Inferior parietal cortex (tissue), 1 donor: ENCODE results near the gene ZCCHC13.
"Not testable (repeated sequence)": the region's sequence is repeated elsewhere in the genome, so short reads cannot be mapped to it uniquely, and the experiment has no call there.

Experiments
- DNase-seq: peaks from one replicate; pipeline ENCODE4 v3.0.0-alpha.2; 2016; ENCODE audit errors: extremely low spot score

The ZCCHC13 gene

DNA sequence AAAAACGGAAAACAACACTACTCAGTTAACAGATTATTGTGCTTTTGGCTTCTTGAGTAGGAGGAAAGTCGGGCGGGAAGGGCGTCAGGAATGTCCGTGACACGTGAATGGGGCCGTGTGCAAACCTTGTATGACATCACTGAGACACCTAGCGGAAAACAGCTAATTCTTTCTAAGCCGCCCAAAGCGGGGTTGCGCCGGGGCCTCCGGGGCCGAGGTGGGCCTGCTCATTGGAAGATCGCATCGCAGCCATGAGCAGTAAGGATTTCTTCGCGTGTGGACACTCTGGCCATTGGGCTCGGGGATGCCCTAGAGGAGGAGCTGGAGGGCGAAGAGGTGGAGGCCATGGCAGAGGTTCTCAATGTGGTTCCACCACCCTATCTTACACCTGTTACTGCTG, at the start of gene ZCCHC13:
TSS of gene ZCCHC13 (plus strand) at position 165 of the 400 bp plus-strand sequence. CDS start at position 252, 87 bp downstream.
- DNase-seq: no peak

DNA sequence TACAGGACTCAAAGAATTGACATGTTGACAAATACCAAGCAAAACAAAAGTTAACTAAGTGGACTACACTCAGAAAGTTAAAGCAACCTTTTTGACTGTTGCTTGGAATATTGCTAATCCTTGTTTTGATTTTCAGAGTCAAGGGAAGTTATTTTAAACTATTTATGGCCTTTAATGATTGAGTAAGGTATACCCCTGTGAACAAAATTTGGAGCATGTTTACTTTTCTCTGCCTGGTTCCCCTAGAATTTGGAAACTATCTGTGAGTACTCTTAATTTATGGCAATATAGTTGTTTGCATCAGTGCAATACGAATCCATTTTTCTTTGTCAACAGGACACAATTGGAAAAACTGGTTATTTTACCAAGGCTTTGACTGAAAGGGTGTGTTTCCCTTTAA, 45.9 kb upstream of the ZCCHC13 start:
- not testable (repeated sequence) for DNase-seq

DNA sequence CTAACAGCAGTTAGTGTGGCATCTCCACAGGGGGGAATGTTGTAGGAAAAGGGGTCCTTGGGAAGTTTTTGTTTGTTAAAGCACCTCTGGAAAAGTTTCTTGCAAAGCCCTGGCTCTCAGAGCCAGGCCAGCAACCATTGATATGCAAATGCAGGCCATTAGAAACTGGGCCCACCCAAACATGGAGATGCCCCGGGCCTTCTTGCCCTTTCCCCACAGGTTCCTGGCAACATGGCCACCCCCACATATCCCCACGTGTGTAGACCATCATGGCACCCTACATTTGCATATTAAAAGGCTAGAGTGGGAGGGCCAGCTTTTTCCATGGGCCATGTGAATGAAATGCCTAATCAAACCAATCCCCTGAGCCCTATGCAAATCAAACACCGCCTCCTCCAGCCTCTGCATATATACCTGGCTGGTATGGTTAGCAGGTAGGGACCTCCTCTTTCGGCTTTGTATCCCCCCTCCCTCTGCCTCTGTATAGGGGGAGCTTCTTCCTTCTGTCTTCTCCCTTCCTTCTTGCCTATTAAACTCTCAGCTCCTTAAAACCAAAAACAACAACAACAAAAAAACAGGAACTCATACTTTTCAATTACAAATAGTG, 44.0 kb upstream of the ZCCHC13 start:
- DNase-seq: no peak

DNA sequence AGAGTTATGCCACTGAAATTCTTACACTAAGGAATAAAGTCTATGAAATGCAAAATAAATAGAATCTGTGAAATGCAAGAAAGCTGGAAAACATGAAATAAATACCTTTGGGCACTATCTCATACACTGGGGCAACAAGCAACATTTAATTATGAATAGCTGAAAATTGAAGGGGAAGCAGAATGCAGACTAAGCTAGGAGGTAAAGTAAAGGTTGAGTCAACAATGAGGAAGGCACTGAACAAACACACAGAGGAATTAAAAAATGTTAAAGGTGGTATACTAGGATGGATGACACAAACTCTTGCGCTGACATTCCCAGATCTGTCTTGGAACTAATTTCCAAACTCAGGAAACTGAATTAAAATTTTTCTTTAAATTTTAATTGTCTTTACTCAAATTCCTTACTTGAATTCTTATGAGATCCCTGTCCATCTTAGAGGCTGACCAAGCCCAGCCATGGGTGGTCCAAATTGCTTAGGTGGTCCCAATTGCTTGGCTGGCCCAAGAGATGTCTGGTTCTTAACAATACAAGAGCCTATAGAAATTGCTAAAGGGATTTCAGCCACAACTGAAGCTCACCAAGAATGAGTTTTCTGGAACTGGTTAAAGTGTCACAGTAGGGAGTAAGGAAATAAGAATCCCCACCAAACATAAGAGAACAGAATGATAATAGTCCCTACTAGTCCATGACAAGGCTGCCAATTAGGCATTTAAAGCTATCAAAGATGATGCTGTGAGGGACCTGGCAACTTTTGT, 41.3 kb upstream of the ZCCHC13 start:
- DNase-seq: no peak

DNA sequence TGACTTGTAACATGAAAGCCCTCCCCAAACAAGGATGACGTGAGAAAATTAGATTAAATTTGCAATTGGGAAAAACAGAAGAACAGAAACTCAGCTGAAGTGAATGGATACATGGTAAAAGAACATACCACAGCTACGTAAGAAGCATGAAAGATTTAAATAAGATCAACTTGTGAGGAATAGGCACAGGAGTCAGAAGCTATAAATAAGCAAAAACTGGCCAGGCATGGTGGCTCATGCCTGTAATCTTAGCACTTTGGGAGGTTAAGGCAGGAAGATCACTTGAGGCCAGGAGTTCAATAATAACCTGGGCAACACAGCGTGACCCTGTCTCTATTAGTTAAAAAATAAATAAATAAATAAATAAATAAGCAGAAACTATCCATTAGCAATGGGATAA, 33.6 kb upstream of the ZCCHC13 start:
- no peak for DNase-seq

DNA sequence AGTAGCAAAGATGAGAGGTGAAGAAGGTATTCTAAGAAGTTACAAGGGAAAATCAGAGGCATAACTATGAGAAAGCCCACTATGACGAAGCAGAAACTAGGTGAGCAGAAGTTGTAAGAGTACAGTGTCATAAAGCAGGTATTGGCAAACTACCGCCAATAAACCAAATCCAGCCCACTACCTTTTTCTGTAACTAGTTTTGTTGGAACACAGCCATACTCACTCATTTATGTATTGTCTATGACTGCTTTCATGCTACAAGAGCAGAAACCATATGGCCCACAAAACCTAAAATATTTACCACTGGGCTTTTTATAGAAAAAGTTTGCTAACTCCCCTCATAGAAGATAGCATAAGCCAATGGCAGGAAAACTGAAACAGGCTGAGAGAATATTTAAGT, 31.8 kb upstream of the ZCCHC13 start:
- no peak for DNase-seq

DNA sequence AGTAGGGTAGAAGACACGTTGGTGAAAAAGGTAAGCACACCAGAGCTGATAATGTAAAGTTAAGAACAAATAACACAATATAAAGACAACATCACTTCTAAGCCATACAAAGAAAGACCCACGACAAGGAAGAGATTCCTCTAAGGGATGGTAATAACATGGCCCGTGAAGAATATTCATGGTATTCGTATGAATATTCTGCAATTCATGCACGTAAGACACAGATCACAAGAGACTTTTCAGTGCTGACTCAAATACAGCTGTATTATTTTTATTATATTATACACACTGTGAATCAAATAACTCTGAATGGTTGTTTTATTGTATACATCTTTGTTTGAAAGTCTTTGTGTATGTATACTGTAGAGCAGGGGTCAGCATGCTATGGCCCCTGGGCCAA, 29.5 kb upstream of the ZCCHC13 start:
- no peak for DNase-seq

DNA sequence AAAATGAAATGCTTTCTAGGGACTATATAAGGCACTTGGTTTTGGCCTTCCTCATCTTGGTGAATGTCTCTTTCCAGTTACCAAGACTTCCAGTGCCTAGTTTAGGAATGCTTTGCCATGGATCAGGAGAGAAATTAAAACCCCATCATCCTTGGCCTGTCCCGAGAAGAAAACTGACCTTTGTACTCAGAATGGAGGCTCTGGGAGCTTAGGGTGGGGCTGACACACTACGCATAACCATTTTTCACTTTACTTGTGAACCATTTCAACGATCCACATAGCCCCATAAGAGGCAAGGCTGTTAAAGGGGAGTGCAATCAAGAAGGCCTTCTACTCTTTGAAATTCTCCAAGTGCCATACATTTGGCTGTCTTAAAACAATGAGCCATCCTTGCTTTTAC, 26.7 kb upstream of the ZCCHC13 start:
- DNase-seq: no peak

DNA sequence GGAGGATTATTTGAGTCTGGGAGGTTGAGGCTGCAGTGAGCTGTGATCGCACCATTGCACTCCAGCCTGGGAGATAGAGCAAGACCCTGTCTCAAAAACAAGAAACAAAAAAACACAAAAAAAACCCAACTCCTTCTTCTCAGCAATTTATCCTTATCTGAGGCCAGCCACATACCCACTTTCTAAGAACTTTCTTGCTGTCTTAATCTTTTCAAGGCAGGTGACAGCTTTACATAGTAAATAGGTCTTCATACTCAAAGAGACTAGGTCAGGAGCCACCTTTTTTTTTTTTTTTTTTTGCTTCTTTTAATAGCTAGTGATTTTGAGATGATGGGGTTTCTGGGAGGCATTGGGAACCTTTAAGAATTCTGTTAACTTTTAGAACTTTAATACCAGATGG, 26.1 kb upstream of the ZCCHC13 start:
- DNase-seq: no peak

DNA sequence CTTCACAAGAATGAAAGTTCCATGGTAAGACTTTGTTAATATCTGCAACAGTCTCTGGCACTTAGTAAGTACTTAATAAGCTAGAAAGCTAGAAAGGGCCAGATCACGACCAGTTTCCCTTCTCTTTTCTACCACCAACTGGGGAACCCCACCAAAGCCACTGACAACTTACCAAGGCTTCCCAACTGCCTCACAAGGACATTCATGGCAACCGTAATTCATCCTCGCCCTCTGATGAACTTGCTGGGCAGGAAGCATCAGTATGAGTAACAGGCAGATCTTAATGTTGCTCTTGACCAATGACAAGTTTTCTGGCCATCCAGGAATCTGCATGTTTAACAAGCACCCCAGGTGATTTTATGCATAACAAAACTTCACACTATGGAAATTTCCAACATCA, 23.2 kb upstream of the ZCCHC13 start:
- DNase-seq: no peak

DNA sequence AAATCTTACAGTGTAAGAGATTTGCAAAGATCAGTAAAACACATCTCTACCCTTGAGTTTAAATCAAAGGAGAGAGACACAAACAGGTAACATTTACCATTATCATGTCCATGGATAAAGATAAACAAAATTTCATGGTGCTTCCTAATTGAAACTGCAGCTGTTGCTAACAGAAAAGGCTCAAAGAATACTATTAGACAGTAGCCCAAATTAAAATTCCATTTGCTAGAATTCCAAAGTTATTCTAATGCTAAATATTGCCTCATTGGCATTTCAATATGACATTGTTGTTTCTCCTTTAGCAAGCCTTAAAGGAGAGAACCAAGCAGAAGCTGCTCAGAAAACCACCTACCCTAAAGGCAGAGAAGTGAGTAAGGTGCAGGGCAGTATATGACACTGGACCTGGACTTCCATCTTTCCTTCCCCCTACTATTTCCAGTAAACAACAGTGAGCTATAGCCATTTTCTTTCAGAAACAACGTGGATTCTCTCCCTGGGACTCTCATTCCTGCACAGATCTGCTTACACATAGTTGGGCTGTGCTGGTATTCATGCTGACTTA, 19.5 kb upstream of the ZCCHC13 start:
- no peak for DNase-seq

DNA sequence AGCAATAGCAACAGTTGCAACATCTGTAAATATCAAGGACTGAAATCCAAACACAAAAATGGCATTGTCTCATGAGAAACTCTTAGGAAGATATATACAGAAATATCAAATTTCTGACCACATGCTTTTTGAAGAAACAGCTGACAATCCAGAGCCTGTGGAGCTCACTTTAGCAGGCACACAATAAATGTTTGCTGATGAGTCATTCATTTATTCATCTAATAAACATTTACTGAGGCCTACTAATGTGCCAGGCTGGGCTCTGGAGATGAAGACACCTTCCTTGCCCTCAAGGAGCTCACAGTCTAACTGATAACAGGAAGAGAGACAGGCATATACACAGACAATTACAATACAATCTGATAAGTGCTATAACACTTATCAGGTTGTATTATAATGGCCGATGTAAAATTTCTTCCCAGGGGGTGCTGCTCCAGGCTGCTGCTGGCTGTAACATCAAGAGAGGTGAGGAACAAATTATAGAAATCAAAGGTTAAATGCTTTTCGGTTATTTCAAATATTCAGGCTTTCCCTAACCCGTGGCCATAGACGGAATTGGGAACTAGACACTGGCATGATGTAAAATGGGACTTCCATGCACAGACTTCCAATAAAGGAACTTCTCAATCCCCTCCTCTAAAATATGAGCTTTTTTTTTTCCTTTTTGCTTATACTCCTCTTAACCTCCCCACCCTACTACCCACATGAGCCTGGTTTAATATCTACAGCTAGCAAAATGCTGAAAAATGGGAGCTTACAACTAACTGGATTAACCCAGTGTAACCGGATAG, 16.8 kb upstream of the ZCCHC13 start:
- no peak for DNase-seq

DNA sequence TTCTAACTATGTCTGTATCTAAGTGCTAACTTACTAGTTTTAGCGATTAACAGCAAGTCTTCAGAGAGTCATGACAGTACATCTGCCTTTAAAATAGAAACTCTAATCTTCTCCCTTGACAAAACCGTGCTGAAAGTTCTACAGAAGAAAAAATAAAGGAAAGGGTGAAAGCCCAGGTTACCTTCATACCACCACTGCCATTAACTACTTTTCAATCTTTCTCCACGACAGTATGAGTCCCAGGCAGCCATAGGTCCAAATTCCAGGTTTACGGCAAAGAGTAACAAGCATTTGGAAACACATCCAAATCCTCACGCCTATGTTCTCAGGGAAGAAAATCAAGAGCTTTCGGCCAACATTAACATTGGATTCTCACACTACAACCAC, 12.4 kb upstream of the ZCCHC13 start:
- no peak for DNase-seq

DNA sequence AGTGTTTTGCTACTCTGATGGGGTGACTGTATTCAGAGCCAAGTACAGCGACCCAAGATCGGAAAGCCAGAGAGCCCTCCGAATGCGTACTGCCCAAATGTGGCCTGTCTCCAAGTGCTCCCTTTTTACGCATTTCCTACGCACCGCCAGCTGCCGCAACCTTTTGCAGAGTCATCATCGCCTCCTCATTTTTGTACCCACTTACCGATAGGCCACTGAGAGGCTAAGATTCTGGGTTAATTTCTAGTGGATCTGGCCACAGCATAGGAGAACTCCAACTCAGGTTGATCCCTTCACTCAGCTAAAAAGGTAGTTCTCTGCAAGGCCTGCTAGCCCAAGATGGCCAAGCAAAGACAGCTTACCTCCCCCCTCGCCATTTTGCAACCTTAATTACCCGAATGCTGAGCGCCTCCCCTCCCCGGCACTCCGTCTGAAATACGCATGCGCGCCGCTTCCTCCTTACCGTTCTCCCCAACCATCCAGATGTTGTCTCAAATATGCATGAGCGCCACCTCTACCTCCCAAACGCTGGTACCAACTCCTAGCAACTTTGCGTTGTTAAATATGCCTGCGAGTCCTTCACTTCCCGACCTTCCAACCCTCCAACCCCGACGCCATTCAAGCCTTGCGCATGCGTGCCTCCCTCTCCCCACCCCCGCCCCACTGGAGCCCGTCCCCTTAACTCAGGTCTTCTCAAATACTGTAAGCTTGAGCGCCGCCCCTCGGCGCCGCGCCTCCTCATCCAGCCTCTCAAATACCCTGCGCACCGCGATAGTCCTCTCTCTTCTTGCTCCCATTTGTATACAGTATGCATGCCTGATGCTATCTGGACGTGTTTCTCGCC, 11.8 kb upstream of the ZCCHC13 start:
- peak; percentile 76 for DNase-seq

DNA sequence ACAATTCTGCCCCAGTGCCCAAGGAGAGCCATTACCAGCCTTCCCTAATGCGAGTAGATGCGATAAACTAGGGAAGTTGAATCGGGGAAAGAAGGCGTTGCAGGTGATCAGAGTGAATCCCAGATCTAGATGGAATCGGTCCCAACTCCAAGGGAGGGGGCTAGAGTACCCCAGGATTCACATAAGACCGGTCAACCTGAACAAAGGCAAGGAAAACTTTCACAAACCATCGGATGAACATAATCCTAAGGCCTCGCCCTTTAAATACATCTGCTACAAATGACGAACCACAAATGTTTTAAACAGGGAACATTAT, 11.2 kb upstream of the ZCCHC13 start:
- DNase-seq: no peak

DNA sequence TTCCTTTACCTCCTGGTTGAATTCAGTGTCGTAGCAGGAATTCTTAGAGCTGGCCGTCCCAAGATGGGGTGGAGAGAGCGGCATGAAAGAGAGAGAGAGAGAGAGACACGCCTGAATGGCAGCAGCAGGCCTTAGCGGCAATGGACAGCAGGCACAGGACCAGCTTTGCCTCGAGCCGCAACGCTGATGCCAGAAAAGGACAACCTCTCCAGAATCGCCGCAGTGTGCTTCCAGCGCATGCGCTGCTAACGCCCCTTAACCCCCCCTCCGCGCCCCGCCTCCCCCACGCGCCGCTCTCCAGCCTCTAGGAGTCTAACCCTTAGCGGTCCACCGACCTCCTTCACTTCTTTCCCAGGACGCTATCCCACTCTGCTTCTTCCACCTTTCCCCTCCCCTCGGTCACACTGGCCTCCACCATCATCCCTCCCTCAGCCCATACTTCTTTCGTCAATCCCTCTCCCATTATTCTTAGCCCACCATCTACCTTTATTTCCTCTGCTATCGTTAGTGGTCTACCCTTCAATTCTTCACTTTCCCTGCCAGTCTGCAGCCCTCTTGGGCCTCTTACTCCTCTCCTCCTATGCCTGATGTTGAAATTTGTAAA, 10.5 kb upstream of the ZCCHC13 start:
- DNase-seq: peak; percentile 79

DNA sequence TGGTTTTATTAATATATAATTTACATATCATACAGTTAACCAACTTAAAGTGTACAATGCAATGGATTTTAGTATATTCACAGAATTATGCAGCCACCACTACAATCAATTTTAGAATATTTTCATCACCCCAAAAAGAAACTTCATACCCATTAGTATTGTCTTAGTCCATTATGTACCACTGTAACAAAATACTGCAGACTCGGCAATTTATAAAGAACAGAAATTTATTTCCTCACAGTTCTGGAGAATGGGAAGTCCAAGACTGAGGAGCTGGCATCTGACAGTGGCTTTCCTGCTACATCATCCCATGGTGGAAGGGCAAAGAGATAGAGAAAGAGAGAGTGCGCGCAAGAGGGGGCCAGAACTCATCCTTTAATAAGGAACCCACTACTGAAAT, 8.9 kb upstream of the ZCCHC13 start:
- DNase-seq: no peak

DNA sequence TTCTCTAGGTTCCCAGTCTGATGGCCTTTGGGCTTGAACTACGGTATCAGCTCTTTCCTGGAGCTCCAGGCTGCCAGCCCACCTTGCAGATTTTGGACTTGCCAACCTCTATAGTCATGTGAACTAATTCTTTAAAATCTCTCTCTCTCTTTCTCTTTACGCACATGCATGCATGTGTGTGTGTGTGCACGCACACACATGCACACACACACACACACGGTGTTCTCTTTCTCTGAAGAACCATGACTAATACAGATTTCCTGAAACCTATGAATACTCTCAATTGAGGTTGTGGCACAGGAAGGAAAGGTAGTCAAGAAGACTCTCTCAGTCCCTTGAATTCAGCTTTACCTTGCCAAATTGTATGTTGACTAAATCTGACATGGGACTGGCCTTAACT, 6.2 kb upstream of the ZCCHC13 start:
- no peak for DNase-seq

DNA sequence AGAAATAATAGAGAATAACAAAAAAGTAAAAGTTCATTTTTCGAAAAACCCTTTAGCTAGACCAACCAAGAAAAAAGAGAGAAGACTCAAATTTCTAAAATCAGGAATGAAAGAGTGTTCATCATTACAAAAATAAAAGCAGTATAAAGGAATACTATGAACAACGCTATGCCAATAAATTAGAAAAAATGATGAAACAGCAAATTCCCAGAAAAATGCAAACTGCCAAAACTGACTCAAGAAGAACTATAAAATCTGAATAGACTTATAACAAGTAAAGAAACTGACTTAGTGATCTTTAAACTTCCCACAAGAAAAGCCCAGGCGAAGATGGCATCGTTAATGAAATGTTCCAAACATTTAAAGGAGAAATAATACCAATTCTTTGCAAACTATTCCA, 3.1 kb upstream of the ZCCHC13 start:
- no peak for DNase-seq

DNA sequence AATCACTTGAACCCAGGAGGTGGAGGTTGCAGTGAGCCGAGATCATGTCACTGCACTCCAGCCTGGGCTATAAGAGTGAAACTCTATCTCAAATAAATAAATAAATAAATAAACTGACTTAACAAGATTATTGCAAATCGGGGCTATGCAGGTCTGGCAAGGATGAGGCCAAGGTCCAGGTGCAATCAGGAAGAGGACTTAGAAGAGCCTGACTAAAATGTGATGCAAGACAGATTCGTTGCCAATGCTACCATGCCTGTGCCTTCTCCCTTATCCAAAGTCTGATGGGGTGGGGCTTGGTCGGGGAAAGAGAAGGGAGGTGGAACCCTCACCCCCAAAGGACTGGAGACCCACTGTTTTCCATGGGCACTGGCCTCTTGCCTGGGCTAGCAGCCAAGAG, 14.7 kb downstream of the ZCCHC13 start:
- no peak for DNase-seq

DNA sequence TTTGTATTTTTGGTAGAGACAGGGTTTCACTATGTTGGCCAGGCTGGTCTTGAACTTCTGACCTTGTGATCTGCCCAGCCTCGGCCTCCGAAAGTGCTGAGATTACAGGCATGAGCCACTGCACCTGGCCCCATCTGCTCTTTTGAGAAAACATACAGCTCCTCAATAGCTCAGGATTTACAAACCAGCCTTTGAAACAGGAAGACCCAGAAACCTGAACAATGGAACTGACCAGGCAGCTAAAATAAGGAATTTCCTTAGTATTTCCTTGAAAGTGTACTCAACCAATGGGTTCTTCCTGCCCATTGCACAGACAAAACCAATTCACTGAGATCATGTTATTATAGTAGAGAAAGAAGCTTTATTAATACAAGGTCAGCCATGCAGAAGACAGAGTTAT, 15.3 kb downstream of the ZCCHC13 start:
- not testable (repeated sequence) for DNase-seq
